Mesendoderm (in vitro differentiated cells): ENCODE data around the gene KRTAP5-6.
"Not testable (repeated sequence)": the region's sequence is repeated elsewhere in the genome, so short reads cannot be mapped to it uniquely, and the experiment has no call there.

ENCODE experiments used
- DNase-seq: peaks from one replicate; pipeline ENCODE4 v3.0.0; 2013
- H2AK5ac ChIP-seq: 2 replicates; pipeline ENCODE4 v1.6.1; 2013; ENCODE audit warnings: low read length, inconsistent platforms
- H2BK120ac ChIP-seq: 2 replicates; pipeline ENCODE4 v1.6.1; 2013; ENCODE audit warnings: low read depth, mild to moderate bottlenecking, low read length, moderate library complexity, mixed read lengths
- H2BK15ac ChIP-seq: replicated peaks from 2 replicates; pipeline ENCODE4 v1.6.1; 2013; ENCODE audit warnings: low read depth, mild to moderate bottlenecking, moderate library complexity
- H2BK5ac ChIP-seq: 2 replicates; pipeline ENCODE4 v1.6.1; 2013; ENCODE audit warnings: low read length, inconsistent platforms
- H3K18ac ChIP-seq: 2 replicates; pipeline ENCODE4 v1.6.1; 2013; ENCODE audit warnings: mild to moderate bottlenecking, low read length, mixed read lengths
- H3K23ac ChIP-seq: one replicate; pipeline ENCODE4 v1.6.1; 2013; ENCODE audit warnings: low read length
- H3K27ac ChIP-seq: 2 replicates; pipeline ENCODE4 v1.5.1; 2013; ENCODE audit warnings: low read depth, mild to moderate bottlenecking, inconsistent platforms, low read length, moderate library complexity
- H3K27me3 ChIP-seq: 2 replicates; pipeline ENCODE4 v1.6.1; 2013; ENCODE audit warnings: low read length, control low read depth, mild to moderate bottlenecking, inconsistent platforms; ENCODE audit not compliant: insufficient read depth, poor library complexity
- H3K36me3 ChIP-seq: 2 replicates; pipeline ENCODE4 v1.6.1; 2013; ENCODE audit warnings: low read length, inconsistent platforms; ENCODE audit not compliant: control insufficient read depth, insufficient read depth
- H3K4ac ChIP-seq: one replicate; pipeline ENCODE4 v1.6.1; 2013; ENCODE audit warnings: low read depth, mild to moderate bottlenecking, low read length, moderate library complexity
- H3K4me1 ChIP-seq: 2 replicates; pipeline ENCODE4 v1.6.1; 2013; ENCODE audit warnings: low read depth, low read length, inconsistent platforms; ENCODE audit not compliant: control insufficient read depth
- H3K4me2 ChIP-seq: 2 replicates; pipeline ENCODE4 v1.6.1; 2013; ENCODE audit warnings: low read length
- H3K4me3 ChIP-seq: 2 replicates; pipeline ENCODE4 v1.5.1; 2013; ENCODE audit warnings: mild to moderate bottlenecking, low read length
- H3K56ac ChIP-seq: one replicate; pipeline ENCODE4 v1.6.1; 2013; ENCODE audit warnings: low read length
- H3K79me1 ChIP-seq: 2 replicates; pipeline ENCODE4 v1.6.1; 2013; ENCODE audit warnings: low read length, inconsistent platforms
- H3K79me2 ChIP-seq: 2 replicates; pipeline ENCODE4 v1.6.1; 2013; ENCODE audit warnings: mild to moderate bottlenecking, low read length; ENCODE audit not compliant: control insufficient read depth, insufficient read depth
- H3K9ac ChIP-seq: 2 replicates; pipeline ENCODE4 v1.6.1; 2013; ENCODE audit warnings: low read length, inconsistent platforms
- H4K5ac ChIP-seq: one replicate; pipeline ENCODE4 v1.6.1; 2013; ENCODE audit warnings: low read length
- H4K8ac ChIP-seq: one replicate; pipeline ENCODE4 v1.6.1; 2013; ENCODE audit warnings: low read depth, mild to moderate bottlenecking, control low read depth, low read length, moderate library complexity
- WGBS: extraction: QIAGEN DNeasy Blood & Tissue Kit; methylation state at CpG from one replicate; pipeline ENCODE4 v1.1.7; 2013; ENCODE audit warnings: low lambda C conversion rate, missing lambda C conversion rate; ENCODE audit not compliant: insufficient coverage; ENCODE audit errors: extremely low coverage; 5-methylcytosine and 5-hydroxymethylcytosine counted together

Gene KRTAP5-6

GRCh38 chr11:1667906-1668305, 29.1 kb upstream of the KRTAP5-6 start:
- Histone ChIP-seq H3K23ac (no peak overlapping the region), H3K18ac (no peak overlapping the region), H3K9ac (no peak overlapping the region), H3K27ac (no peak overlapping the region), H3K4me2 (no peak overlapping the region), H2BK120ac (no peak overlapping the region), H3K27me3 (no peaks in the 10 kb centered on the region), H2BK5ac (no peak overlapping the region), H4K8ac (no peak overlapping the region), H2AK5ac (no peak overlapping the region), H3K56ac (no peak overlapping the region), H3K36me3 (no peaks in the 10 kb centered on the region), H3K4me3 (no peak overlapping the region), H3K79me1 (no peaks in the 10 kb centered on the region), H3K79me2 (no peaks in the 10 kb centered on the region), H3K4ac (no peak overlapping the region), H4K5ac (no peak overlapping the region), H3K4me1 (no peaks in the 10 kb centered on the region), H2BK15ac (no peak overlapping the region)
- peak; percentile 40 for DNase-seq
- no CpG with 5 or more reads among the region's 16 CpGs for WGBS

DNA sequence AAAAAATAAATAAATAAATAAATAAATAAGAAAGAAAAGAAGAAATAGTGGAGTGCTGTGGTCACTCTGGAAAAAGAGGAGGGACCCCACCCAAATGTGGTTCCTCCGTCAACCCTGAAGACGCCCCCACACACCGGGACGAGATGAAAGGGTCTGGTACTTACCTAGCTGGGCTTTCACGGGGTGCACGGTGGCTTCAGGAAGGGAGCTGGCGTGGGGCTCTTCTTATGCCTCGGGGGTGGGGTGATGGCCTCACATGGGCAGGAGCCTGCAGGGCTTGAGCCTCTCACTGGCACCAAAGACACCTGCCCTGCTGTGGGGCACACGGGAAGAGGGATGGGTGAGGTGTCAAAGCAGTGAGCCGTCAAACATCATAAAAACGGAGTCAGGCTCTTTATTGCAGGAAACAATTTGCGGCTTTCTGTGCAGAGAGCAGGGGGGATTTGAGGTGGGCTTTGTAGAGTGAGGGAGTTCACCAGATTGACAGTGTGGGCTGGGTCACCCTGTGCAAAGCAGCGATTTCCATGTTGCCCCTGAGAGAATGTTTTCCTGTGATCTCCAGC, 28.0 kb upstream of the KRTAP5-6 start:
- no peak overlapping the region for H2AK5ac ChIP-seq
- no peak overlapping the region for H3K4ac ChIP-seq
- H3K9ac ChIP-seq = no peak overlapping the region
- H3K27me3 ChIP-seq = no peaks in the 10 kb centered on the region
- H3K4me3 ChIP-seq = no peak overlapping the region
- no peak overlapping the region for H3K23ac ChIP-seq
- no peaks in the 10 kb centered on the region for H3K4me1 ChIP-seq
- H3K4me2 ChIP-seq = no peak overlapping the region
- no peak overlapping the region for H4K5ac ChIP-seq
- H3K18ac ChIP-seq = no peak overlapping the region
- no peaks in the 10 kb centered on the region for H3K79me2 ChIP-seq
- no peaks in the 10 kb centered on the region for H3K79me1 ChIP-seq
- no peak overlapping the region for H2BK5ac ChIP-seq
- no peak overlapping the region for H4K8ac ChIP-seq
- WGBS = no CpG with 5 or more reads among the region's 13 CpGs
- H2BK120ac ChIP-seq = no peak overlapping the region
- H3K36me3 ChIP-seq = no peaks in the 10 kb centered on the region
- no peak overlapping the region for H2BK15ac ChIP-seq
- no peak overlapping the region for H3K56ac ChIP-seq
- H3K27ac ChIP-seq = no peak overlapping the region
- DNase-seq = no peak

DNA sequence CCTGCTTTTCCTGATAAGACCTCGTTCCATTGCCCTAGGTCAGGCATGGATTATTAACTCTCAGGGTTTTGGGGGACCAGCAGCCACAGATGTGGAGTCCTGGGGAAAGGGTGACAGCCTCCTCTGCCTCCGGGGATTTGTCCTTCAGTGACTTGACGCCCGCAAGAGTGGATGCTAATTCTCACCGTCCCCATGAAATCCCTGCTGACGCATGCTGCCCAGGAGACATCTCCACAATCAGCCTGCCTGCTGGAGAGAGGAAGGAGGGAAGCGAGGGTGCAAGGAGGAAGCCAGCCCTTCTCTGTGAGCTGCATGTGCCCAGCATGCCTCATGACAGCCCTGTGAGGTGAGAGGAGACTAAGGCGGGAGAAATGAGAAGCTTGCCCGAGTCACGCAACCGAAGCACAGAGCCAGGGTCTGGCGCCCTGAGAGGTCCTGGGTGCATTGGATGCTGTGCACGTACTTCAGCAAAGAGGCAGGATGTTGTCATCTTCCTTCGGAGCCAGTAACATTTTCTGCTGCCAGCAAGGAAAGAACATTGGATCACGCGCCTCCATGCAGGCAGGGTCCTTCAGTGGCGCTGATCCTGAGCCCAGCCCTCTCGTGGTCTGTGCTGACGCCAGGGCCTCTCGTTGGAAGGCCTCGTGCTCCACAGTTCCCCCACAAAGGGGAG, 27.3 kb upstream of the KRTAP5-6 start:
- Histone ChIP-seq H2BK120ac (no peak overlapping the region), H3K27me3 (no peaks in the 10 kb centered on the region), H3K9ac (no peak overlapping the region), H3K4me1 (no peaks in the 10 kb centered on the region), H2AK5ac (no peak overlapping the region), H3K79me2 (no peaks in the 10 kb centered on the region), H3K4ac (no peak overlapping the region), H3K4me2 (no peak overlapping the region), H3K18ac (no peak overlapping the region), H2BK15ac (no peak overlapping the region), H3K23ac (no peak overlapping the region), H3K27ac (no peak overlapping the region), H3K56ac (peak overlapping the region; percentile 3), H3K36me3 (no peaks in the 10 kb centered on the region), H2BK5ac (no peak overlapping the region), H4K8ac (no peak overlapping the region), H3K4me3 (no peak overlapping the region), H4K5ac (no peak overlapping the region), H3K79me1 (no peaks in the 10 kb centered on the region)
- DNase-seq = no peak
- no CpG with 5 or more reads among the region's 21 CpGs for WGBS

- not testable (repeated sequence) for H3K56ac ChIP-seq, H3K4ac ChIP-seq, H4K5ac ChIP-seq, H2BK5ac ChIP-seq, H3K23ac ChIP-seq, H2BK15ac ChIP-seq, H3K4me1 ChIP-seq, H3K18ac ChIP-seq, H3K27ac ChIP-seq, H2AK5ac ChIP-seq, H3K9ac ChIP-seq, H2BK120ac ChIP-seq, H3K4me2 ChIP-seq, H3K79me2 ChIP-seq, H3K4me3 ChIP-seq, H3K79me1 ChIP-seq, H3K36me3 ChIP-seq, H4K8ac ChIP-seq, DNase-seq, H3K27me3 ChIP-seq
- WGBS = no CpG with 5 or more reads among the region's 1 CpG
These were observed 26.5 kb upstream of the KRTAP5-6 start for GRCh38 chr11:1670457-1670856.

DNA sequence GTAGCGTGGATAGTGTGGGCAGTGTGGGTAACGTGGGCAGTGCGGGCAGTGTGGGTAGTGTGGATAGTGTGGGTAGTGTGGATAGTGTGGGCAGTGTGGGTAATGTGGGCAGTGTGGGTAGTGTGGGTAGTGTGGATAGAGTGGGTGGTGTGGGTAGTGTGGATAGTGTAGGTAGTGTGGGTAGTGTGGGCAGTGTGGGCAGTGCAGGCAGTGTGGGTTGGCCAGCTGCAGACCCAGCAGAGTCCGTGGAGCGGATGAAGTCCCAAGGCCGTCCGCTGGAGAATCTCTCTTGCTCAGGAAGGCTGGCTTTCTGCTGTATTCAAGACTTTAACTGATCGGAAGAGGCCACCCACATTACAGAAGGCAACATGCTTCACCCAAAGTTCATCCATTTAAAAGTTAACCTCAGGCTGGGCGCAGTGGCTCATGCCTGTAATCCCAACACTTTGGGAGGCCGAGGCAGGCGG, 26.1 kb upstream of the KRTAP5-6 start:
- no peak overlapping the region for H3K4me2 ChIP-seq
- no peak overlapping the region for H3K18ac ChIP-seq
- no peak overlapping the region for H2BK5ac ChIP-seq
- no CpG with 5 or more reads among the region's 11 CpGs for WGBS
- H2BK120ac ChIP-seq = no peak overlapping the region
- no peak overlapping the region for H3K27ac ChIP-seq
- H3K23ac ChIP-seq = no peak overlapping the region
- H3K9ac ChIP-seq = no peak overlapping the region
- H3K56ac ChIP-seq = no peak overlapping the region
- no peaks in the 10 kb centered on the region for H3K4me1 ChIP-seq
- H3K36me3 ChIP-seq = no peaks in the 10 kb centered on the region
- H2AK5ac ChIP-seq = no peak overlapping the region
- no peak overlapping the region for H4K8ac ChIP-seq
- no peak overlapping the region for H3K4me3 ChIP-seq
- no peaks in the 10 kb centered on the region for H3K79me1 ChIP-seq
- no peak for DNase-seq
- H3K4ac ChIP-seq = no peak overlapping the region
- no peaks in the 10 kb centered on the region for H3K79me2 ChIP-seq
- no peaks in the 10 kb centered on the region for H3K27me3 ChIP-seq
- H4K5ac ChIP-seq = no peak overlapping the region
- no peak overlapping the region for H2BK15ac ChIP-seq

DNA sequence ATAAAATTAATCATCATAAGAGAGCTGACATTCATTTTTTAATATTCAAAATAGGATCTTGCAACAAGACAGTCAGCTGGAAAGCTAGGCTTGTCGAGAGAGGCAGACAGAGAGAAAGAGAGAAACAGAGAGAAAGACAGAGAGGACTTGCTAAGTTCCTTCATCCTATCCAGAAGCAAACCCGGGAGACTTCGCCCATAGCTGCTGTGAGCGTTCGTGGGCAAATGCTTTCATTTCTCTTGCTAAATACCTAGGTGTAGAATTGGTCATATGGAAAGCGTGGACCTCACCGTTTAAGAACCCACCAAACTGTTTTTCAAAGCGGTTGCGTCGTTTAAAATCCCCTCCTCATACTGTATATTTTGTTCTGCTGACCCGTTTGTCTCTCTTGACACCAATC, 25.3 kb upstream of the KRTAP5-6 start:
- H2BK120ac ChIP-seq = no peak overlapping the region
- no peak overlapping the region for H3K4me3 ChIP-seq

More for the DNA sequence above, 25.3 kb upstream of the KRTAP5-6 start:
- H3K79me2 ChIP-seq = no peaks in the 10 kb centered on the region
- no peak for DNase-seq
- H3K27me3 ChIP-seq = no peaks in the 10 kb centered on the region
- no peak overlapping the region for H3K4ac ChIP-seq
- no peak overlapping the region for H3K18ac ChIP-seq
- H2BK5ac ChIP-seq = no peak overlapping the region
- no peak overlapping the region for H2AK5ac ChIP-seq
- no peak overlapping the region for H4K8ac ChIP-seq
- H3K4me1 ChIP-seq = no peaks in the 10 kb centered on the region
- no peak overlapping the region for H4K5ac ChIP-seq
- H3K36me3 ChIP-seq = no peaks in the 10 kb centered on the region
- H3K9ac ChIP-seq = no peak overlapping the region
- H3K4me2 ChIP-seq = no peak overlapping the region
- H3K23ac ChIP-seq = no peak overlapping the region
- WGBS = no CpG with 5 or more reads among the region's 11 CpGs
- H3K56ac ChIP-seq = no peak overlapping the region
- no peak overlapping the region for H2BK15ac ChIP-seq
- H3K79me1 ChIP-seq = no peaks in the 10 kb centered on the region
- H3K27ac ChIP-seq = no peak overlapping the region
